Cerebellar nuclear complex (tissue), 1 donor: ENCODE data around the gene MRPS35.
A peak's percentile ranks its signal among the peaks of the same experiment; 100 is the strongest.

Experiments used
- DNase-seq, 2 experiments: peaks; one replicate each; lab custom pipeline; 2025; lab: John Stamatoyannopoulos, UW

Gene MRPS35

GRCh38 chr12:27772328-27773049 lies 61.9 kb downstream of the MRPS35 start:
- DNase-seq, result no peak

- no peak for DNase-seq
These were observed 66.5 kb downstream of the MRPS35 start for GRCh38 chr12:27777141-27777540.

DNA sequence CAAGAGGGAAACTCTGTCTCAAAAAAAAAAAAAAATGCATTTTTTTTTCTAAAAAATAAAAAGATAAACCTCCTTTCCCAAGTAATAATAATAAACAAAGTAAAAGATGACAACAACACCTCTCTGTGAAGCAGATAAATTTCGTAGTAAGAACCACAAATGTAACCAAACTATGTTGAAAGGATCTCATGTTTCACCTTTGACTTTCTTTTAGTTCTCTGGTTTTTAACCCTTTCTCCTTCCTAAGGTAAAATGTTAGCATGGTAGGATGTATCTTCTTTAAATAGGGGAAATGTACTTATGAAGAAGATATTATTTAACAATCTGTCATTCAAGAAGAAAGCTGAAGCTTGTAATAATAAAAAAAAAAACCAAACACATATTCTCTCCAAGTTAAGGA lies 67.6 kb downstream of the MRPS35 start:
- DNase-seq, result no peak

GRCh38 chr12:27779416-27779919 lies 68.8 kb downstream of the MRPS35 start:
- DNase-seq, result no peak

DNA sequence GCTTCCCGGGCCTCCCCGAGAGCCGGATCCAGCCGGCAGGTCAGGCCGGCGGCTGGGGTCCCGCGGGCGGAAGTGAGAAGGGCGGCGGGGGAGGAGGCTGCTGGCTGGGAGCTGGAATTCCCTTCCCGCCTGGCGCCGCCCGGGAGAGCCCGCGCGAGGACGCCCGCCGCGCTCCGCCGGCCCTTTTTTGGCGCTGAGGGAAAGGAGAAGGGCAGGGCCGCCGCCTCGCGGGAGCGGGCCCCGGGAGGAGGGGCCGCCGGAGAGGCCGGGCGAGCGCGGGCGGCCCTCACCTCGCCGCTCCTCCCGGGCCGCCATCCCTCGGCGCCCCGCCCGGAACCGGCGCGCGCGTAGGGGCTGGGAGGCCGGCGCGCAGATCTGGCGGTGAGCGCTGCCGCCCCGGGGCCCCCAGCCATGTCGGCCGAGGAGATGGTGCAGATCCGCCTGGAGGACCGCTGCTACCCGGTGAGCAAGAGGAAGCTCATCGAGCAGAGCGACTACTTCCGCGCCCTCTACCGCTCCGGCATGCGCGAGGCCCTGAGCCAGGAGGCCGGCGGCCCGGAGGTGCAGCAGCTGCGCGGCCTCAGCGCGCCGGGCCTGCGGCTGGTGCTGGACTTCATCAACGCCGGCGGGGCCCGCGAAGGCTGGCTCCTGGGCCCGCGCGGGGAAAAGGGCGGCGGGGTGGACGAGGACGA lies 69.4 kb downstream of the MRPS35 start, which contains the start of the genes KLHL42 and MANSC4:
KLHL42 (plus strand) TSS at position 314 of the 692 bp plus-strand sequence; CDS start at position 412, 98 bp downstream.
MANSC4 (minus strand) TSS at position 317 of the 692 bp plus-strand sequence. CDS start 8,960 bp downstream, outside the sequence.
- DNase-seq, result peak in 1 of 2 experiments; percentile 15

DNA sequence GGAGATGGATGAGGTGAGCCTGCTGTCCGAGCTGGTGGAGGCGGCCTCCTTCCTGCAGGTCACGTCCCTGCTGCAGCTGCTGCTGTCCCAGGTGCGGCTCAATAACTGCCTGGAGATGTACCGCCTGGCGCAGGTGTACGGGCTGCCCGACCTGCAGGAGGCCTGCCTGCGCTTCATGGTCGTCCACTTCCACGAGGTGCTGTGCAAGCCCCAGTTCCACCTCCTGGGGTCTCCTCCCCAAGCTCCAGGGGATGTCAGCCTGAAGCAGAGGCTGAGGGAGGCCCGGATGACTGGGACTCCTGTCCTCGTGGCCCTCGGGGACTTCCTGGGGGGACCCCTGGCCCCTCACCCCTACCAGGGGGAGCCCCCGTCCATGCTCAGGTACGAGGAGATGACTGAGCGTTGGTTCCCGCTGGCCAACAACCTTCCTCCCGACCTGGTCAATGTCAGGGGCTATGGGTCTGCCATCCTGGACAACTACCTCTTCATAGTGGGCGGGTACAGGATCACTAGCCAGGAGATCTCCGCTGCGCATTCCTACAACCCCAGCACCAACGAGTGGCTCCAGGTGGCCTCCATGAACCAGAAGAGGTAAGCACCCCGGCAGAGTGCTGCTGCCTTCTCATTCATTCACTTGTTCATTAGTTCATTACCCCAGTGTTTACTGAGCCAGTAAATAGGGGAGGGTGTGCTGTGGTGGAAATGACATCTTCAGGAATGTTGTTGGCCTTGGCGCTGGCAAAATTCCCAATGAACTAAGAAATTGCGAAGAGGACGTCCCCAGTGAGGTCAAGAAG lies 70.2 kb downstream of the MRPS35 start:
- DNase-seq, result peak in 1 of 2 experiments; percentile 20

DNA sequence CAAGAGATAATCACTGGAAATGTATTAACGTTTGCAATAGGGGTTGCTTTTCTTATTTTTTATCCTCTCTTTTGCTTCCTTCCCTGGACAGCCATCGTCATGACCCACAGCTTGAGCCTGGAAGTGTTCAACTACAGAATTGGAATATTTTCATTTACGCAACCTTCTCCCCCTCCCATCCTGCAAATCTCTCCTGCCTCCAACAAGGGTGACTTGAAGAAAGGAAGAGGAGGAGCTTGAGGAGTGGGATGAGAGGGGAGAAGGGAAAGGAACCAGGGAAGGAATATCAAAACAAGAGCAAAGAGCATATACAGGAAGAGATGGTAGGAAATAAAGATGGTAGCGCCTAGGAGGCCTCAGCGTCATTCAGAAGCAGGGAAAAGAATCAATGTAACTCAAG lies 71.0 kb downstream of the MRPS35 start:
- DNase-seq, result no peak

GRCh38 chr12:27782481-27782880 lies 71.8 kb downstream of the MRPS35 start:
- no peak for DNase-seq

- no peak for DNase-seq
These were observed 75.4 kb downstream of the MRPS35 start for GRCh38 chr12:27785882-27786570.

DNA sequence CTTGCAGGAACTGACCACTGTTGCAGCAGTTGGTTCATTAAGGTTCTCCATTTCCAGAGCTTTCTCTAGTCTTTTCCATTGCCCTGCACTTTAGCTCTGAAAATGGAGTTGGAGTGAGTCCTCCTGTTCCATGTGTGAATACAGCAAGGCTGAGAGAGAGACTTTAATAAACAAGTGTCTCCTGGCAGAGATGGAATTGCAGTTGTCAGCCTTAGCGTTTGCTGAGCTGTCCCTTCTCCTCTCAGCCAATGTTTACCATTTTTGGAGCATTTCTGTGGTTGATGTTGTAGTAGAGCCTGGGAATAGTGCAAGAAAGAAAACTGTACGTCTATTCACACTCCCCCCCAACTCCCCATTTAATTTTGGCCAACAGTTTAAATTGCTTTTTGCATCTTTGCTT lies 76.9 kb downstream of the MRPS35 start:
- DNase-seq, result no peak

DNA sequence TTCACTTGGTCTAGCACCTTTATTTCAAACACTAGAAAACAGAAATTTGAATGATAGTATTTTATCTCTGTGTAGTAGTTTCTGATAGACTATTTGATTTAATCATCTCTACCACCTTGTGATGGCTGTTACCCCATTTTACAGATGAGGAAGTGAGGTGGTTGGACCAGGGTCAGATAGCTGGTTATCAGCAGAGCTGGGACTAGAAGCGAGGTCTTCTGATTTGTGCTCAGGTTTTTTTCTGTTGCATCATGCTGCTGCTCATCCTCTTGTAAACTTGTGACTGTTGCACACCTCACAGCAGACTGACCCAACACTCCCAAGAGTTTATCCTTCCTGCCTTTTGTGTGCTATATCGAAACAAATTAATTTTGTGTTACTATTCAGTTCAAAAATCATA lies 79.5 kb downstream of the MRPS35 start:
- no peak for DNase-seq

DNA sequence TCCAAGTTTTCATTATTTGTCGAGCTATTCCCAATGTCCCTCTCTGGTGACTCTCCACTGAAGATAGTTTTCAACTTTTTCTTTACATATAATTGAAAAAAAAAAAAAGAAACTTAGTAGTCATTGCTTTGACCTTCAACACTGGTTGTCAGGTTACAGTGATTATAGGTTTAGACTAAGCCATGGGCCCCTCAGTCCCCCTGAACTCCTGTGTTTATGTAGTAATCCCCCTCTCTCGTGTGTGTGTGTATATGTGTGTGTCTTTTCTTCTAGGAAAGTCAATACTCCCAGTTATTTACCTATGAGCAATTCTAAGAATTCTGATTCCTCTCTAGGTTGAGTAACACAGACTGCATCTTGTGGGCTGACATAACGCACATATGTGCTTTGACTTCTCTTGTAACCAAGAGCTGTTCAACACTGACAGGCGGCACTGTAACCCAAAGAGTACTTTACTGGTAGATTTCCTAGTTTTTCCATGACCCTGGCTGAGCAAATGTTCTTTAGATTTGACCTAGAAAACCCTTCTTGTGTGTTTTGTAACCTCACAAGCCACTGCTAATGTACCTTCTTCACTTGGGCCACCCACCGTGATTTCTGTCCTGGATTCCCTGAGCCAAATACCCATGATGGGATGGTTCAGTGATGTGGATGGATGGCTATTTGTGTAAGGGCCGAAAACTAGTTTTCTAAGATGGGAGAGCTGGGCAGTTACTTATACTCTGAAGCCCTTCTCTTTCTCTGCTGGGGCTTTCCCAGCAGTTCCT lies 84.4 kb downstream of the MRPS35 start:
- DNase-seq, result no peak

DNA sequence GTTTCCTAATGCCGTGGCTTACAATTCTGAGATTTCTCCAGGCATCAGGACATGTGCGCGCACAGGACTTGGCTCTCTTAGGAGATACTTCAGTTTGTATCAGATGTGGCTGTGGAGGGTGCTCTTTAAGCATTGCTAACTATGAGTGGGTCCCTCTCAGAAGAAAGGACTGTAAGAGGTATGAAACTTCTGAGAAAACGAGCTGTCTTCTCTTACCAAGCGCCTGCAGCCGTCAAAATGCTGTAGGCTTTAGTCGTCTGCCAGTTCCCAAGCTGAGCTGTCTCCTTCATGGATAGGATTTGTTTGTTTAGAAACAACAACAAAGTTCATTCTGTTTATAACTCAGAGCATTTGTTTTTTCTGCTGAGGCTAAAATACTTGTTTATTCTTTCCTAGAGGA lies 85.5 kb downstream of the MRPS35 start:
- DNase-seq, result no peak

- DNase-seq, result no peak
These were observed 86.8 kb downstream of the MRPS35 start for GRCh38 chr12:27797301-27798025.

GRCh38 chr12:27800819-27801218 lies 90.2 kb downstream of the MRPS35 start:
- no peak for DNase-seq

GRCh38 chr12:27801630-27802029 lies 91.0 kb downstream of the MRPS35 start:
- no peak for DNase-seq

DNA sequence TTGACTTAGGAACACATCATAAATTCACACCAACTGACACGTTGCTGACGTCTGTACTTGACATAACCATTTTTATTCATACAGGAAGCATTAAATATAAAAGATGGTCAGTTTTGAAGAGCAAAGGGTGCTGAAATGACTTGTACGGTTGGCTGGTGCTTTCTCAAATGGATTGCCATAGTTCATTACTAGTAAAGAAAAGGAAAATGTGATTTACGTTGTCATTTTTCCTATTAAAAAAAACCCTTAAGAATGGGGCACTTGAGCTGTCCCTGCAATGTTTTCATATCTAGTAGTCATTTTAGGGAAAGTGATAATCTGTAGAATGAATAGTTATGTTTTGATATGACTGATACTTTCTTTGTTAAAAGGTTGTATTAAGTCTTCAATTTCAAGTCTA lies 91.9 kb downstream of the MRPS35 start:
- no peak for DNase-seq

DNA sequence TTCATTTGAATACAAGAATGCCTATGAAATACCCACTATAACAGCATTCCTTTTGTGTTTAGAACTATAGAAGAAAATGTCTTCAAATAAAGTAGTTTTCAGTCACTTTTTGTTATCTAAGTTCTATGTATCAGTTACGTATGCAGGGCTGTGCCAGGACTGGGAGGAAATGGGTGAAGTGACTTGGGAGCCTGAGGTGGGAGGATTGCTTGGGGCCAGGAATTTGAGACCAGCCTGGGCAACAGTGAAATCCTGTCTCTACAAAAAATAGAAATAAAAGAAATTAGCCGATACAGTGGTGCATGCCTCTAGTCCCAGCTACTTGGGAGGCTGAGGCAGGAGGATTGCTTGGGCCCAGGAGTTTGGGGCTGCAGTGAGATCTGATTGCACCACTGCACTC lies 92.3 kb downstream of the MRPS35 start:
- no peak for DNase-seq

DNA sequence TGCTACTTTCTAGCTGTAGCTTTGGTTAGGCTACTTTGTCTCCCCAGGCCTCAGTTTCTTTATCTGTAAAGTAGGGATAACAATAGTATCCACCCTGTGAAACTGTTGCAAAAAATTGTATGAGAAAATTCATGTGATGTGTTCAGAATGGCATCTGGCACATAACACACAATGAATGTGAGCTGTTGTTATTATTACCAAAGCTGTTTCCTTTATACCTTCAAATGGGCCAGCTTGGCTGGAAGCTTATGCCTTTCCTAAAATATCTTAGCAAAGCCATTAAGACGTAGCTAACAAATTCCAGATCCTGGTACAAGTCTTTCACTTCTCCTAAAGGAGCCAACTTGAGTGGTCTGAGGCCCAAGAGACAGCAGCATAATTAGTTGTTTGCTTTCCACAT lies 94.6 kb downstream of the MRPS35 start:
- no peak for DNase-seq
